Peyer's patch (tissue), 4 donors: Measurements from ENCODE around the gene SLC25A25.

Experiments used
- CTCF ChIP-seq, 6 experiments: fragments of 450-650 bp in 4 of 6; fragments of 200-600 bp in 2 of 6; sonication (generic) in 1 of 6; IDR thresholded peaks; one replicate each; pipeline ENCODE4 v1.5.1; 2017 to 2019; ENCODE audit warnings: antibody characterized with exemption in 6 of 6, mild to moderate bottlenecking in 3 of 6, moderate library complexity in 1 of 6
- POLR2A ChIP-seq, 2 donors: fragments of 450-650 bp; IDR thresholded peaks; one replicate each; pipeline ENCODE4 v1.5.1; 2017; ENCODE audit warnings: antibody characterized with exemption in 2 of 2, mild to moderate bottlenecking in 2 of 2, moderate library complexity in 2 of 2

GRCh38 chr9:128085943-128086342 lies 17.9 kb downstream of the SLC25A25 start:
- no peak for TF ChIP-seq CTCF (IDR thresholded peaks at IDR 0.05)
- no peak for TF ChIP-seq POLR2A (IDR thresholded peaks at IDR 0.05)
